GM12878 (cell line): Measurements from ENCODE around the gene DPP9.

Experiments
- CBX3 ChIP-seq: fragments of 200-600 bp; sonication (generic); IDR thresholded peaks from 2 replicates; pipeline ENCODE4 v1.6.1; 2016; ENCODE audit warnings: low read depth, borderline replicate concordance
- CHD4 ChIP-seq: fragments of 200-600 bp; sonication (generic); IDR thresholded peaks from 2 replicates; pipeline ENCODE4 v1.6.1; 2016; ENCODE audit warnings: mild to moderate bottlenecking
- CREB1 ChIP-seq: IDR thresholded peaks from 2 replicates; pipeline ENCODE4 v1.6.1; 2012; ENCODE audit warnings: low read depth, mild to moderate bottlenecking, inconsistent platforms
- MYC ChIP-seq: IDR thresholded peaks from 2 replicates; pipeline ENCODE4 v1.6.1; 2011; ENCODE audit warnings: mild to moderate bottlenecking, low read length, moderate library complexity, inconsistent platforms; ENCODE audit not compliant: insufficient read depth, insufficient replicate concordance, insufficient read length, severe bottlenecking
- POLR2A ChIP-seq: IDR thresholded peaks from 2 replicates; pipeline ENCODE4 v1.6.1; 2011; ENCODE audit warnings: low read depth, mild to moderate bottlenecking, low read length
- POLR2AphosphoS5 ChIP-seq: IDR thresholded peaks from 2 replicates; pipeline ENCODE4 v1.6.1; 2011; ENCODE audit warnings: mild to moderate bottlenecking, low read length, inconsistent platforms
- RFX5 ChIP-seq: IDR thresholded peaks from 2 replicates; pipeline ENCODE4 v1.6.1; 2011; ENCODE audit warnings: low read depth, low read length, improper control_type of control experiment
- SRF ChIP-seq, 2 experiments: IDR thresholded peaks; 2 replicates each; pipeline ENCODE4 v1.6.1; 2011; ENCODE audit warnings: low read depth in 2 of 2, low read length in 2 of 2, mild to moderate bottlenecking in 1 of 2, moderate library complexity in 1 of 2
- TARDBP ChIP-seq: IDR thresholded peaks from 2 replicates; pipeline ENCODE4 v1.6.1; 2016; ENCODE audit warnings: borderline replicate concordance
- ZNF274 ChIP-seq: IDR thresholded peaks from one replicate; pipeline ENCODE4 v1.8.0; 2011; ENCODE audit not compliant: insufficient read length, insufficient read depth
- TF ChIP-seq, protein P1 (sequence below), 3 experiments: IDR thresholded peaks in 2 of 3; conservative IDR thresholded peaks in 1 of 3; 2 replicates each; pipeline ENCODE4 v1.5.1; 2011; ENCODE audit warnings: low read depth in 3 of 3, low read length in 3 of 3, mild to moderate bottlenecking in 3 of 3, control low read depth in 2 of 3, moderate library complexity in 2 of 3, inconsistent platforms in 1 of 3, mixed read lengths in 1 of 3; ENCODE audit not compliant: control insufficient read depth in 2 of 3, insufficient read depth in 1 of 3; ENCODE audit errors: extremely low read depth in 1 of 3
- TF ChIP-seq, protein P2 (sequence below): IDR thresholded peaks from 2 replicates; pipeline ENCODE4 v1.6.1; 2011; ENCODE audit warnings: borderline replicate concordance, low read depth, mild to moderate bottlenecking, moderate library complexity, mixed read lengths, low read length; ENCODE audit not compliant: insufficient read depth; ENCODE audit errors: extremely low read length
- TF ChIP-seq, protein P3 (sequence below): fragments of 150-350 bp; IDR thresholded peaks from 2 replicates; pipeline ENCODE4 v1.6.1; 2016; ENCODE audit warnings: low read depth, low read length
- TF ChIP-seq, protein P4 (sequence below): fragments of 450-650 bp; IDR thresholded peaks from 2 replicates; pipeline ENCODE4 v1.6.1; 2018; ENCODE audit warnings: borderline replicate concordance, mild to moderate bottlenecking; ENCODE audit not compliant: partially characterized antibody

- TF ChIP-seq CBX3 (no peak), CREB1 (no peak), SRF (IDR thresholded peaks at IDR 0.05; ENCODE audit: low read depth in 2 of 2, low read length in 2 of 2) (no peak), MYC (no peak), CHD4 (no peak), ZNF274 (no peak), POLR2A (no peak), RFX5 (no peak), POLR2AphosphoS5 (no peak), TARDBP (no peak)
- TF ChIP-seq, protein P1, sequence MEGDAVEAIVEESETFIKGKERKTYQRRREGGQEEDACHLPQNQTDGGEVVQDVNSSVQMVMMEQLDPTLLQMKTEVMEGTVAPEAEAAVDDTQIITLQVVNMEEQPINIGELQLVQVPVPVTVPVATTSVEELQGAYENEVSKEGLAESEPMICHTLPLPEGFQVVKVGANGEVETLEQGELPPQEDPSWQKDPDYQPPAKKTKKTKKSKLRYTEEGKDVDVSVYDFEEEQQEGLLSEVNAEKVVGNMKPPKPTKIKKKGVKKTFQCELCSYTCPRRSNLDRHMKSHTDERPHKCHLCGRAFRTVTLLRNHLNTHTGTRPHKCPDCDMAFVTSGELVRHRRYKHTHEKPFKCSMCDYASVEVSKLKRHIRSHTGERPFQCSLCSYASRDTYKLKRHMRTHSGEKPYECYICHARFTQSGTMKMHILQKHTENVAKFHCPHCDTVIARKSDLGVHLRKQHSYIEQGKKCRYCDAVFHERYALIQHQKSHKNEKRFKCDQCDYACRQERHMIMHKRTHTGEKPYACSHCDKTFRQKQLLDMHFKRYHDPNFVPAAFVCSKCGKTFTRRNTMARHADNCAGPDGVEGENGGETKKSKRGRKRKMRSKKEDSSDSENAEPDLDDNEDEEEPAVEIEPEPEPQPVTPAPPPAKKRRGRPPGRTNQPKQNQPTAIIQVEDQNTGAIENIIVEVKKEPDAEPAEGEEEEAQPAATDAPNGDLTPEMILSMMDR (IDR thresholded peaks at IDR 0.05 in 2 of 3, conservative IDR thresholded peaks at IDR 0.05 in 1 of 3; ENCODE audit: control insufficient read depth in 2 of 3, extremely low read depth in 1 of 3, insufficient read depth in 1 of 3, low read depth in 3 of 3, low read length in 3 of 3): no peak
- TF ChIP-seq, protein P2, sequence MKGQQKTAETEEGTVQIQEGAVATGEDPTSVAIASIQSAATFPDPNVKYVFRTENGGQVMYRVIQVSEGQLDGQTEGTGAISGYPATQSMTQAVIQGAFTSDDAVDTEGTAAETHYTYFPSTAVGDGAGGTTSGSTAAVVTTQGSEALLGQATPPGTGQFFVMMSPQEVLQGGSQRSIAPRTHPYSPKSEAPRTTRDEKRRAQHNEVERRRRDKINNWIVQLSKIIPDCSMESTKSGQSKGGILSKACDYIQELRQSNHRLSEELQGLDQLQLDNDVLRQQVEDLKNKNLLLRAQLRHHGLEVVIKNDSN: no peak
- TF ChIP-seq, protein P3, sequence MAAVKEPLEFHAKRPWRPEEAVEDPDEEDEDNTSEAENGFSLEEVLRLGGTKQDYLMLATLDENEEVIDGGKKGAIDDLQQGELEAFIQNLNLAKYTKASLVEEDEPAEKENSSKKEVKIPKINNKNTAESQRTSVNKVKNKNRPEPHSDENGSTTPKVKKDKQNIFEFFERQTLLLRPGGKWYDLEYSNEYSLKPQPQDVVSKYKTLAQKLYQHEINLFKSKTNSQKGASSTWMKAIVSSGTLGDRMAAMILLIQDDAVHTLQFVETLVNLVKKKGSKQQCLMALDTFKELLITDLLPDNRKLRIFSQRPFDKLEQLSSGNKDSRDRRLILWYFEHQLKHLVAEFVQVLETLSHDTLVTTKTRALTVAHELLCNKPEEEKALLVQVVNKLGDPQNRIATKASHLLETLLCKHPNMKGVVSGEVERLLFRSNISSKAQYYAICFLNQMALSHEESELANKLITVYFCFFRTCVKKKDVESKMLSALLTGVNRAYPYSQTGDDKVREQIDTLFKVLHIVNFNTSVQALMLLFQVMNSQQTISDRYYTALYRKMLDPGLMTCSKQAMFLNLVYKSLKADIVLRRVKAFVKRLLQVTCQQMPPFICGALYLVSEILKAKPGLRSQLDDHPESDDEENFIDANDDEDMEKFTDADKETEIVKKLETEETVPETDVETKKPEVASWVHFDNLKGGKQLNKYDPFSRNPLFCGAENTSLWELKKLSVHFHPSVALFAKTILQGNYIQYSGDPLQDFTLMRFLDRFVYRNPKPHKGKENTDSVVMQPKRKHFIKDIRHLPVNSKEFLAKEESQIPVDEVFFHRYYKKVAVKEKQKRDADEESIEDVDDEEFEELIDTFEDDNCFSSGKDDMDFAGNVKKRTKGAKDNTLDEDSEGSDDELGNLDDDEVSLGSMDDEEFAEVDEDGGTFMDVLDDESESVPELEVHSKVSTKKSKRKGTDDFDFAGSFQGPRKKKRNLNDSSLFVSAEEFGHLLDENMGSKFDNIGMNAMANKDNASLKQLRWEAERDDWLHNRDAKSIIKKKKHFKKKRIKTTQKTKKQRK: no peak
- TF ChIP-seq, protein P4, sequence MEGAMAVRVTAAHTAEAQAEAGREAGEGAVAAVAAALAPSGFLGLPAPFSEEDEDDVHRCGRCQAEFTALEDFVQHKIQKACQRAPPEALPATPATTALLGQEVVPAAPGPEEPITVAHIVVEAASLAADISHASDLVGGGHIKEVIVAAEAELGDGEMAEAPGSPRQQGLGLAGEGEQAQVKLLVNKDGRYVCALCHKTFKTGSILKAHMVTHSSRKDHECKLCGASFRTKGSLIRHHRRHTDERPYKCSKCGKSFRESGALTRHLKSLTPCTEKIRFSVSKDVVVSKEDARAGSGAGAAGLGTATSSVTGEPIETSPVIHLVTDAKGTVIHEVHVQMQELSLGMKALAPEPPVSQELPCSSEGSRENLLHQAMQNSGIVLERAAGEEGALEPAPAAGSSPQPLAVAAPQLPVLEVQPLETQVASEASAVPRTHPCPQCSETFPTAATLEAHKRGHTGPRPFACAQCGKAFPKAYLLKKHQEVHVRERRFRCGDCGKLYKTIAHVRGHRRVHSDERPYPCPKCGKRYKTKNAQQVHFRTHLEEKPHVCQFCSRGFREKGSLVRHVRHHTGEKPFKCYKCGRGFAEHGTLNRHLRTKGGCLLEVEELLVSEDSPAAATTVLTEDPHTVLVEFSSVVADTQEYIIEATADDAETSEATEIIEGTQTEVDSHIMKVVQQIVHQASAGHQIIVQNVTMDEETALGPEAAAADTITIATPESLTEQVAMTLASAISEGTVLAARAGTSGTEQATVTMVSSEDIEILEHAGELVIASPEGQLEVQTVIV: no peak
Observed at GRCh38 chr19:4742723-4743646, 19.3 kb upstream of the DPP9 start.
